HL-60 (cell line): Measurements from ENCODE around the gene BLTP3B.
A peak's percentile ranks its signal among the peaks of the same experiment; 100 is the strongest.

ENCODE experiments used
- CTCF ChIP-seq: IDR thresholded peaks from one replicate; pipeline ENCODE4 v1.5.1; 2011; ENCODE audit warnings: low read length, control low read depth, inconsistent platforms; ENCODE audit not compliant: insufficient read depth
- REST ChIP-seq: IDR thresholded peaks from 2 replicates; pipeline ENCODE4 v1.6.1; 2012; ENCODE audit warnings: low read depth; ENCODE audit not compliant: insufficient replicate concordance

GRCh38 chr12:100141998-100142850 lies 450 bp downstream of the BLTP3B start:
- TF ChIP-seq CTCF (no peak), REST (peak; percentile 42)
